ENCODE results near the gene MARK3.

MARK3 gene

DNA sequence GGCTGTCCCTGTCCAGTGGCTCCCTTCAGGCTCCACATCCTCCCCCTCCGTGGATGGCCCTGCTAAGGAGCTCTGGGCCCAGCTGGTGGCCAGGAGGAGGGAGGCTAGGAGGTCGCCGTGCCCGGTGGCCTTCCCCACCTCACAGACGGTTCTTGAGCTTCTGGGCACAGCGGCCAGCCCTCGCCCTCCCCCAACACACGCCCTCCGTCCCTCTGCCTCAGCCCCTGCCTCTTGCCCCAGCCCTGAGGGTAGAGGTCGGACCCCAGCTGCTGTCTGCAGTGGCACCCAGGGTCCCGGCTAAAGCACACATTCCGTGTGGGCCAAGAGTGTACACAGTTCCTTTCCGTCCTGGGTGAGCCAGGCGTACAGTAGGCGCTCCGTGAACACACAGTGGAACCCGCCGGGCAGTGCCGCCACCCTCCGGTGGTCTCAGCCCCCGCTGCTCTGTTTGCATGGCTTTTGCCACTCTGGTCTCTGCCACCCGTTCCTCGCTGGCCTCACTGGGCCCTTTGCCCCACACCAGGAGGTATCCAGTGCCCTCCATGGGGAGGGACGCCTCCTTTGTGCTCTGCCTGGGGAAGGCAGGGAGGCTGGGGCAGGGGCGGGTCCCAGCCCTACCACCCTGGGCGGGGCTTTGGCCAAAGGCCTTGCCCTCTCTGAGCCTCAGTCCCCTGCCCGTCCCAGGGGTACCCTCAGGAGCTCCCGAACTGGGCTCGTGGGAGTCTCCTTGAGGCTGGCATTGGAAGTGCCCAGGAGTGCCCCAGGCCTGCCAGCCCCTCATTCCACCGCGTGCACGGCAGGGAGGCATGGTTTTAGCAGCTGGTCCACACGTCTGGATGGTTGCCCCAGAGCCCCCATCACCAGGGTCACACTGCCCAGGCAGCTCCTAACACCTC lies 156.7 kb downstream of the MARK3 start:
- no peak for FAIRE-seq

DNA sequence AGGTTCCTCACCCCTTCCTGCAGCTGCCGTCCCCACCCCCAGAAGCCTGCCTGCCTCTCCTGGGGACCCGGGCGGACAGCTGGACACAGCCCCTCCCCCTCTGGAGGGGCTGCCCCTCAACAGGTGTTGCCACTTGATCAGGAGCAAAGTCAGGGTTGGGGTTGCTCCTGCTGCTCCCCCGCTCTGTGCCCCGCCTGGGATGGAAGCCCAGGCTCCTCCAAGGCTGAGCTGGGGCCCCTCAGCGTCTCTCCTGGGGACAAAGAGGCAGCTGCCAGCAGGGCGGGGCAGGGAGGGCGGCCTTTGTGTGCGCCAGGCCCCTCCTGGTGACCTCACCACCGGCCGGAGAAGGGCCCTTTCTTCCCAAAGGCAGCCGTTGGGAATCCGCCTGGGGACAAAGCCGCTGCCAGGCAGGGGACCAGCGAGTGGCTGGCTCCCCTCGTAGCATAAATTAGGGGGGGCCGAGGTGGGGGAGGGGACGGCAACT lies 157.4 kb downstream of the MARK3 start:
- no peak for FAIRE-seq

DNA sequence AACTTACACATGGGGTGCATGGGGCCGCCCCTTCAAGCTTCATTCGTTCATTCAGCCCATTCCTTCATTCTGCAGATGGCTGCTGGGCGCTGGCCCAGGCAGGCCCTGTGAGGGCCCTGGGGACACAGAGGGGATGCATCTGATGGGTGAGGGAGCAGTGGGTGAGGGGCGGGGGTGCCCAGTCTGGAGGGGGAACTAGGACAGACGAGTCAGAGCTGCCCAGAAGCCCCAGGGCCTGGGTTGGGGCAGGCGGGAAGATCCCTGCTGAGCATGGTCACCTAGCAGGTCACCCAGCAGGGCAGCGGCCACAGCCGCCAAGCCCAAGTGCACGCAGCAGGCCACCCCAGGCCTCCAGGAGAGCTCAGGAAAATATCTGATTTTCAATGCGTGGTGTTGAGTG lies 157.9 kb downstream of the MARK3 start:
- no peak for FAIRE-seq

DNA sequence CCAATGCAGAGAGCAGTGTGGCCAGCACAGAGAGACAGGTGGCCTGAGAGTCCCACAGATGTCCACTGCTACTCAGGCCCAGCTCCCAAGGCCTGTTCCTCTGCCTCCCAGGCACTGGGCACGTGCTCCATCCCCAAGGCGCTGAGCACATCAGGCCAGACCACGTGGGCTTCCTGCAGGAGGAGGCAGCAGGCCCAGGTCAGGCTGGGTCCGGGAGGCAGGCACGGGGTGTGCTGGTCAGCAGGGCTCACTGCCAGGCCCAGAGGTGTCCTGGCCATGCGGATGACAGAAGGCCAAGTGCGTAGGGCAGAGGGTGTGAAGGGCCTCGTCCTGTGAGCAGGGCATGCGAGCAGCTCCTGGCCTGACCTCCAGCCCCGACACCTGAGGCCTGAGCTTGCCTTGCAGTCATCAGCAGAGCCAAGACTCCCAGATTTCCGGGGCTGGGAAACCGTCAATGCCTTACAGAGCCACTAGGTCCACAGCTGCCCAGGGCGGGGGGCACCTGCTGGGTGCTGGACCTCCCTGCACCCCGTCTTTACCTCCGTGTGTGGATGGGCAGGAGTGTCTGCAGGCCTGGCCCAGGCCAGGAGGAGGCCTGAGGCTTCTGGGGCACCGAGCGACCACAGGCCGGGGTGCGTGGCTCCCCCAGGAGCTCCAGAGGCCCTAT lies 158.6 kb downstream of the MARK3 start:
- FAIRE-seq, result no peak

DNA sequence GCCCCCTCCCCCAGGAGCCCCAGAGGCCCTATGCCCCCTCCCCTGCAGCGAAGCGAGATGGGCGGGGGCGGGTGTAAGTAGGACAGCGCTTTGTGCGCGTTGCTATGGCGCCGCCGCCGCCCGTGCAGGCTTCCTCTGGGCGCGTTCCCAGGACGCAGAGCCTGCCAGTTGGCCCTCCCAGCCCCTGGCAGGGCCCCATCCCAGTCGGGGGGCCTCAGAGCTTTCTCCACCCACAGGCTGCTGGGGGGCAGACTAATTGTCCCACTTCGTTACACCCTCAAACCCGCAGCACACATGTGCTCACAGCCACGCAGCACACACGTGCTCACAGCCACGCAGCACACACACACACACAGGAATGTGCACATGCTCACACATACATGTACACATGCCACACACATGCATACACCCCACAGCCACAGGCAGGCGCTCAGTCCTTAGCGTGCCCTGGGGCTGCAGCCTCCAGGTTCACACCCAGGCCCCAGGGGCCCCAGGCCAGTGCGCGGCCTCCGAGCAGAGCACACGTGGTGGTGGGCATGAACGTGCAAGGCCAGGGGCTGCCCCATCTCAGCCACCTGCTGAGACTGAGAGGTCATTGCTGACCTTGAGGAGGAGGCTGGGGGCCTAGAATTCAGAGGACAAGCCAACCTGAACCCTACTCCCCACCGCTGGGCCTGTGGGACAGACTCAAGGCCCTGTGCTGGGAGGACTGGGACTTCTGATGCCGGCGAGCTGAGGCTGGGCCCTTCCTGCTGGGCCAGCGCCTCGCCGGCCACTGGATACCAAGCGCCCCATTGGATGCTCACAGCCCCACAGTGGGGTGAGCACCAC lies 159.4 kb downstream of the MARK3 start:
- FAIRE-seq, result no peak

DNA sequence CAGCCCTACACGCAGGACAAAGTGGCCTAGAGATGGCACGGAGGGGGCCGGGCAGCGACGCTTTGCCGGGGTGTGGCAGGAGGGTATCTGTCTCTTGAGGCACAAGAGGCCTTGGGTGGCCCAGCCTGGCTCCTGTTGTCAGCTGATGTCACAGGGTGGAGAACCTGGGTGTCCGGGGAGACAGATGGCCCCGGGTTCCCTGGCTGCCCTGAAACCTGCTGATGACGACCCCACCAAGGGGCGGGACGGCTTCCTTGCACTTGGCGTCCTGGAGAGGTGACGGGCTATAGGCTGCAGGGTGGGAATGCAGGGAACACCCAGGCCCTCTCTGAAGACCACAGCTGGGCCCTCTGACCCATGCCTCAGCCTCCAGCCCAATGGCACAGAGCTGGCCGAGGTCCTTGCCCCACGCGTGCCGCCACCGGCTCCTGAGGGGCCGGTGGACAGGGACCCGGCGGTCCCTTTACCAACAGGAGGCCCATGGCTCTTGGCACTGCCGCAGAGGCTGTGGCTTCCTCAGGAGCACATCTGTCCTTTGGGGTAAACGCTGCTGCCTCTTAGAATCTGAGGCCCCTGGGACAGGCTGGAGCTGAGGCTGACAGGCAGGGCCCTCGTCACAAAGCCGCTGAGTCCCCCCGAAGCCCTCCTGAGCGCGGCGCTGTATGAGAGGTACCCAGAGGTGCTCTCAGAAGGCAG lies 160.2 kb downstream of the MARK3 start:
- no peak for FAIRE-seq

DNA sequence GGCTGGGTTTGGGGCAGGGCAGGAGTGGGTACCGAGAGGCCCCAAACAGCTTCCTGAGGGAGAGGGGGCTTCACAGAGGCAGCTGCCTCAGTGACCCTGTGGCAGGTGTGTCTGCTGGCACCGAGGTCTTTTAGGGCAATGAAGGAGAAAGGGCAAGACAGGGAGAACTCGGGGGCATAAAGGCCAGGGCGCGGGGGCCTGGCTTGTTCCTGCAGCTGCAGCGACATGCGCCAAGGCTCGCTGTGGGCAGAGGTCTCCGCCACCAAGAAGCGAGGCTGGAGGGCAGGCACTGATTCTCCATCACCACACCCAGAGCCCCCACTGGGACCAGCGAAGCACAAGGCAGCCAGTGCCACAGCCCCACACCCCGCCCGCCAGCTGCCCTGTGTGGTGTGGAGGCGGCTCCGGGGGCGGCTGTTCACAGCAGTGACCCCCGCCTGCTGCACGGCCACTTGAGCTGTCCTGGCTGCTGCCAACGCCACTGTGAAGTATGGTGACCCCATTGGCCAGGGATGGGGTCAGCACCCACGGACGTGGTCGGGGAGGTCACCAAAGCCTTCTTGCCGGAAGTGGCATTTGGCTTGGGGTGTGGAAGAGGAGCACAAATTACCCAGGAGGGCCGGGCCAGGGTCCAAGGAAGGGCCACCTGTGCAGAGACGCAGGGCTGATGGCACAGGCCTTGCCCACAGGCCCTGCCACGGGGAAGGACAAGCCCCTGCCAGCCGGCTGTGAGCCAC lies 160.9 kb downstream of the MARK3 start:
- no peak for FAIRE-seq

DNA sequence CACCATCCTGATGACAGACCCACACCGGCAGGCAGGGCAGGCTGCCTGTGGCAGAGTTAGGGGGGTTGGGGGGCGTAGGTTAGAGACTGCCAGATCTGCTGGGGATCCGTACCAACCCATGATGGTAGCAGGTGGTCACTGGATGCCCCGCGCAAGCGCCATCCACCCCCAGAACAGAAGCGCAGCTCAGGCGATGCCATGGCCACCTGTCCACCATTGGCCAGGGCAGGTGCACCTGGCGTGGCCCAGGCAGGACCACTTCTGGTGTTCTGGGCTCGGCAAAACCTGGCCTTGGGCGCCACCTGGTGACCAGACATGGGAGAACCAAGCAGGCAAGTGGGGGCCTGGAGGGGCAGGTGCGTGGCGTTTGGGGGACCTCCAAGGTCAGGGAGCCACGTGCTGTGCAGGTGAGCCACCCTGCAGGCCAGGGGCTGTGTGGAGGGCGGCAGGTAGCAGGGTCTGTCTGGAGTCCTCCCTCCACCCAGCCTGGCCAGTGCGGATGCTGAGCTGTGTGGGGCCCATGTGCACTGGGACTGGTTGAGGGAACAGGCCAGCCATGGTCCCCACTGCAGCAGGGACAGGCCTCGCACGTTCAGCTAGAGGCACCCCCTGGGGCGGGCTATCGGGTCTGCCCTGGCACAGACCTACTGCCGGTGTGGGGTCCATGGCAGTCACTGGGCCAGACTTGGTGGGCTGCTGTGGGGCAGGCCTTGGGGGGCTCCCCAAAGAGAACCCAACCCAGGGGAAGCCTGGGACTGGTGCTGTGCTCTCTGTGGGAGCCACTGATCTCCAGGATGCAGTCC lies 161.6 kb downstream of the MARK3 start:
- FAIRE-seq, result no peak

DNA sequence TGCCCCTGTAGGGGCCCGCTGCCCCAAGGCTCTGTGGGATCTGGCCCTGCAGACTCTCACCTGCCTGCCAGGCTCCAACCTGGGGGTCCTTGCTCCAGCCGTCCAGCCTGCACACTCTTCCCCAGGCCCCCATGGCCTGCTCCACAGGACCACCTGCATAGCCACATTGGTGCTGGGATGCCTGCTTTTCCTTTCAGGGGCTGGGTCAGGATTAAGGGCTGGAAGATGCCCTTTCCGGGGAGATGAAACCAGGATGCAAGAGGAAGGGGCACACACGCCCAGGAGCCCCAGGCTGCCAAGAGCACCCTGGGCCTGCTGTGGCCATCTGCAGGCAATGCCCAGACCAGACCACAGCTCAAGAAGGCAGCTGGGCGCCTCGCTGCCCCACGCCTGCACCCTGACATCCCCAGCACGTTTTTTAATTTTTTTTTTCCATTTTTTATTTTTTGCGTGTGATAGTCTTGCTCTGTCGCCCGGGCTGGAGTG lies 162.3 kb downstream of the MARK3 start:
- FAIRE-seq, result no peak

DNA sequence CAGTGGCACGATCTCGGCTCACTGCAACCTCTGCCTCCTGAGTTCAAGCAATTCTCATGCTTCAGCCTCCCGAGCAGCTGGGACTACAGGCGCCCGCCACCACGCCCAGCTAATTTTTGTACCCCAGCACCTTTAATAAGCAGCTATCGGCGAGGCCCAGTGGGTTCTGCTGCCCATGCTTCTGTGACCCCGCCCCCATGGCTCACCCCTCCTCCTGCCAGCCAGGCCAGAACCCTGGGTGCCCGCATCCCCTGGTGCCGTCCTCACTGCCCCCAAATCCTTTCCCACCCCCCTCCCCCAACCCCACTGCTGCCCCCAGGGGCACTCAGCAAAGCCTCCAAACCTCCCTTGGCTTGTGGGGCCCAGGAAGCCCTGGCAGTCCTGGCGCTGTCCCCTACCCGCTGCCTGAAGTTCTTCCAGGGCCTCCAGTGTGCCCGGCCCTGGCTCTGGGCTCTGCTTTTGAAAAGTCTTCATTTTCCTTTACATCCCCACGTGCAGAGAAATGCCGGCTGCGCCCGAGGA lies 162.8 kb downstream of the MARK3 start:
- FAIRE-seq, result no peak

DNA sequence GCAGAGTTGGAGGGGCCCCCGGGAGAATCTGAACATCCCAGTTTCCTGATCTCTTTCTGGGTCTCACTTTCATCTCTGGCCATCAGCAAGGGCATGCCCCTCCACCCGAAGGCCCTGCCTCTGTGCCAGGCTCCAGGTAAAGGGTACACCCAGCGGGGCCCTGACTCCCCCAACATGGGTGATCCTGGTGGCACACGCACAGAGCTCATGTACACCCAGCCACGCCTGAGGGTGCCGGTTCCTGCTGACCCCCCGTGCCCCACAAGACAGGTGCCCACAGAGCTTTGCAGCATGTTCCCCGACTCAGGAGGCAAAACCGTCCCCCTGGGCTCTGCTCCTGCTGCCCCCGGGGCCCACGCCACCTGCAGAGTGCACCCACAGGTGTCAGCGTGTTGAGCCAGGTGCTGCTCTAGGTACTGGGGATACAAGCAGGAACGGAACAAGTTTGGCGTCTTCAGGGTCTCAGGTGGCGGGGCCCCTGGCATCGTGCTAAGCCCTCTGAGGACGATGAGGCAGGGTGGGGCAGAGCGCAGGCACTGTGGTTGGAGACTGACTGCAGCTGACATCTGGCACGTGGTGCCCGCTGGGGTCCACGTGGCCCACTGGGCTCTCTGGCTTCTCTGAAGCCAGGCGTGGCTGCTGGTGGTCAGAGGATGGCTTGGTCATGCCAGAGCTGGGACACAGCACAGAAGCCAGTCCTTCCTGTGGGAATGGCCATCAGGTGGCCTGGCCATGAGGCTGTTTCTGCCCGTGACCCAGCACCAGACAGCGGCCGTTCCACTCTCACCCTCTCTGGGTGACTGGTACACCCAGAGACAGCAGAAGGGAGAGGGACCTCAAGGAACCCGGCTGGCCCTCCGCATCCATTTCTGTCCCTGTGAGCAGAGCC lies 163.5 kb downstream of the MARK3 start:
- FAIRE-seq, result no peak

DNA sequence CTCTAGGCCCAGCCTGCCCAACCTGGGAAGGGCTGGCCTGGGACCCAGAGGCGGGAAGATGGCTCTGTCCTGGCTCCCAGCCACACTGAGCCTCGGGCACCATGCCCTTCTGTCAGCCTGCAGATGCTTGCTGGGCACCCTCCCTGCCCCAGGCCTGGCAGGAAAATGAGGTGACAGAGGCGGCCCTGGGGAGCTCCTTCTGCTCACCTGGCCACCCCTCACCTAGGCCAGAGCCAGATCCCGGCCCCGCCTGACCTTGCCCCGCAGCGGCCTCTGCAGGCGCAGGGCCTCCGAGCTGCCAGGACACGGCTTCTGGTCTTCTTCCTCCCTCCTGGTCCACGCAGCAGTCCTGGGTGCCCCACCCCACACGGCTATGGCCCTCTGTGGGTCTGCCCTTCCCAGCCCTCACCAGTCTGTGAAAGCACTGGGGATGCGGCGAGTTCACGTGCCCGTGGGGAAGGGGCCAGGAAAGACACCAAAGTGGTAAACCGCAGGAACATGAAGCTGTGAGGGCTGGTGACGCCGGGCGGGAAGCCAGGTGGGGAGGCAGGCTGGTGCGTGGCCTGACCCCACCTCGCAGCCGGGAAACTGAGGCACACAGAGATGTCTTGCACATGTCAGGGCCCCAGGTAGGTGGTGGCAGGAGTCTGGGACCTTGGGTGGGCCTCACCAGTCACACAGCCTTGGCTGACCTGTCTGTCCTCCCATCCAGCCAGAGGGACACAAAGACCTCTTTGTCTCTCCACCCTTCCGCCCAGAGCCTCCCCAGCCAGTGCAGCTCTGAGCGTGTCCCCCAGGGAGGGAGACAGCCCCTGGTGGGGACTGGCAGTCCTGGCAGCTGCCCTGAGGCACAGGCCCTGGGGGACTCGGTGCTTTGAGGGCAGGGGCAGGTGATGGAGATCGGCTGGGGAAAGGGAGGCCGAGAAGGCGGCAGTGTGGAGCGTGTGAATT lies 164.4 kb downstream of the MARK3 start:
- no peak for FAIRE-seq

DNA sequence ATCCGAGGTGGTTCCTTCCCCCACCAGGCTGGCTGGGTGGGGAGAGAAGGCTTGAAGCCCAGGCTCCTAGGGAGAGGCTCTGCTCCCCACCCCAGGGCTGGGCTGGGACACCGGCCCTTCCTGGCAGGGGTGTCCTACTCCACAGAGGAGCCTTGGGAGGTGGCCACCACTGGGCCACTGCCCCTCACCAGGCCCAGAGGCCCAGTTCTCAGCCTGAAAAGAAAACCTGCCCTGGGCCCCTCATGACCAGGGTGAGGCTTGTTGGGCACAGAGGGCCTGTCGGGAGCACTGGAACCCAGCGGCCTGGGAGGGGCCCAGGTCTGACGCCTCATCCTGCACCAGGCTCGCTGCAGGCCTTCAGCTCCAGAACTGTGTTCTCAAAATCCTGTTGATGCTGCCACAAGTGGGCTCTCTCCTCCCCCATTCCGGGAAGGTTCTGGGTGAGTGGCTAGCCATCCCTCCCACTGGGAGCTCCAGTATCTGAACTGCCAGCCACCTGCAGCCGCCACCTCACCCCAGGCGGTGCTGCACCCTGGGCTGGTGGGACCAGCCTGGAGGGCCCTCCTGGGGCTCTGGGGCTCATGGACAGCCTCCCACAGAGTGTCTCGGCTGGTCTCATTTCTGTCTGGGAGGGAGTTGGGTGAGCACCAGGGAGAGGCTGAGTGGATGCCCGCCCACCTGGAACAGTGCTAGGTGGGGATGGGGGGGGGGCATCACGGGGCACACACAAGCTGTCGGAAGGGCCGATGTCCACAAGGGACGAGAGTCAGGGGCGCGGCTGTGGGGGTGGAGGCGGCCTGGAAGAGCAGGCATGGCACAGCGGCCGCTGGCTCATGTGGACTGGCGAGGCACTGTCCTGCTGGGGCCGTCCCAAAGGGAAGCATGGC lies 165.5 kb downstream of the MARK3 start:
- no peak for FAIRE-seq

DNA sequence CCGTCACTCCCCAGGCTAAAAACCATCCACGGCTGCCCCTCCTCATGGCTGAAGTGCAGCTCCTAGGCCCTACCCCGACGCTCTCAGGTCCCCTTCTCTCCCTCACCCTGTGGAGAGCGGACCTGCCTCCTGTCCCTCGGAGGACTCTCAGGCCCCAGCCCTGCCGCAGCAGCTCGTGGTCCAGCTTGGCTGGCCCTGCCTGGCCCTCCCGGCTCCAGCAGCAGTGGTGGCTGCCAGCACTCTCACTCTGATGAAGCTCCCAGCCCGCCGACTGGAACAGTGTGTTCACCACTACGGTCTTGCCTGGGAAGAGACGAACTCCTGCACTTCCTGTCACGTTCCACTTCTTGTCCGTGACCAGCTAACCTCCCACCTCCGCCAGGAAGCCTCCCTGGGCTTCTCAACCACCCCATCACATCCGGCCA lies 166.1 kb downstream of the MARK3 start:
- FAIRE-seq, result no peak

DNA sequence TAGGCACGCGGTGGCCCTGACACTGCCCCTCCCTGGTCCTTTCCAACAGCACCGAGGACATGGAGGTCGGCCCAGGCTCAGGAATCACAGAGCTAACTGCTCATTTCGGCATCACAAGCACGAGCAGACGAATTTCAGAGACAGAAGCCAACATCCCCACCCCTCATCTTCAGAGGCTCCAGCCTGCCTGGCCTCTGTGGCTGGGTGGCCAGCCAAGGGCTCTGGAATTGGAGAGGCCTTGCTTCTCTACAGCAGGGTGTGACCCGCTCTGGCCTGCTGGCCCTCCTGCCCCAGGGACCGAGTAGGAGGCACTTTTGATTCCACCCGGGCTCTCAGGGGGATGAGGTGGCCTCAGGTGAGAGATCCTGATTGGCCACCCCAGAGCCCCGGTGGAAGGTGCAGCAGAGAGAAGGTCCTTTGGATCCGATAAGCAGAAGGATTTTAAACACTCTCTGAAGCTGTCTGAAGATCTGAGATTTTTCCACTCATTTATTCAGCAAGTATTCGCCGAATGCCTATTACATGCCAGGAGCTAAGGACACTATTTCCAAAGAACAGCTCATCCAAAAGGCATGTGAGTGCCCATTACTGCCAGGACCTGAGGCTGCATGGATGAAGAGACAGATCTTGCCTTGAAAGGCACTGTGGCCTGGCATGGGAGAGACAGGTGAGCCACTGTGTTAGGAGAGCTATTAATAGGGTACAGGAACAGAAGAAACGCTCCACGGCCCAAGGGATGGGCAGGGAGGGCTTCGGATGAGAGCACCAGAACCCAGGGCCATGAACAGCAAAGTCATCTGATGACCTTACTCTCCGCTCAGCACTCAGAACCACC lies 167.0 kb downstream of the MARK3 start:
- no peak for FAIRE-seq

DNA sequence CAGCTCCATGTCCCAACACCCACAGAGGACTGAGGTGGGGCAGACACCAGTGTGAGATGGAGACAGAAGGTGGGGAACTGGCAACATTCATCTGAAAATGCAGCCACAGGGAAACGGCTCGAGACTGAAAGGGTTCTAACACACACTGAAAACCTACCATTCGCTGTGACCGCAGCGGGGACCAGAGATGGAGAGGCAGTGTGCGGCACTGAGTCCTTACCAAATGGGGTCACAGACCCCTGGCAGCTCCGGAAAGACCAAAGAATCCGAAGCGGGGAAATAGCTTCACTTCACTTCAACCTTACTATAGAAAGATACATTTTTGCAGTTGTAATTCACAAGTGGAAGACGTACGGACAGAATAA lies 167.6 kb downstream of the MARK3 start:
- no peak for FAIRE-seq

Measured in A204.1 (cell line).